GM21526 (cell line): Measurements from ENCODE around the gene PLCD3.
A peak's percentile ranks its signal among the peaks of the same experiment; 100 is the strongest.

Experiments used
- ATAC-seq: cut with Tn5 transposase; IDR thresholded peaks from one replicate; pipeline ENCODE4 v1.9.1; 2021; ENCODE audit warnings: moderate library complexity; ENCODE audit not compliant: unreplicated experiment, low FRiP score

PLCD3 gene, protein sequence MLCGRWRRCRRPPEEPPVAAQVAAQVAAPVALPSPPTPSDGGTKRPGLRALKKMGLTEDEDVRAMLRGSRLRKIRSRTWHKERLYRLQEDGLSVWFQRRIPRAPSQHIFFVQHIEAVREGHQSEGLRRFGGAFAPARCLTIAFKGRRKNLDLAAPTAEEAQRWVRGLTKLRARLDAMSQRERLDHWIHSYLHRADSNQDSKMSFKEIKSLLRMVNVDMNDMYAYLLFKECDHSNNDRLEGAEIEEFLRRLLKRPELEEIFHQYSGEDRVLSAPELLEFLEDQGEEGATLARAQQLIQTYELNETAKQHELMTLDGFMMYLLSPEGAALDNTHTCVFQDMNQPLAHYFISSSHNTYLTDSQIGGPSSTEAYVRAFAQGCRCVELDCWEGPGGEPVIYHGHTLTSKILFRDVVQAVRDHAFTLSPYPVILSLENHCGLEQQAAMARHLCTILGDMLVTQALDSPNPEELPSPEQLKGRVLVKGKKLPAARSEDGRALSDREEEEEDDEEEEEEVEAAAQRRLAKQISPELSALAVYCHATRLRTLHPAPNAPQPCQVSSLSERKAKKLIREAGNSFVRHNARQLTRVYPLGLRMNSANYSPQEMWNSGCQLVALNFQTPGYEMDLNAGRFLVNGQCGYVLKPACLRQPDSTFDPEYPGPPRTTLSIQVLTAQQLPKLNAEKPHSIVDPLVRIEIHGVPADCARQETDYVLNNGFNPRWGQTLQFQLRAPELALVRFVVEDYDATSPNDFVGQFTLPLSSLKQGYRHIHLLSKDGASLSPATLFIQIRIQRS

GRCh38 chr17:45132320-45132571 lies at the start of gene PLCD3:
PLCD3 (minus strand) TSS chr17:45132515; CDS start chr17:45132410, 105 bp downstream.
- no peak for ATAC-seq

GRCh38 chr17:45177563-45177962 lies 45.2 kb upstream of the PLCD3 start:
- no peak for ATAC-seq

- no peak for ATAC-seq
Observed at GRCh38 chr17:45175759-45176115, 43.4 kb upstream of the PLCD3 start.

- no peak for ATAC-seq
Observed at GRCh38 chr17:45172541-45173286, 40.4 kb upstream of the PLCD3 start.

DNA sequence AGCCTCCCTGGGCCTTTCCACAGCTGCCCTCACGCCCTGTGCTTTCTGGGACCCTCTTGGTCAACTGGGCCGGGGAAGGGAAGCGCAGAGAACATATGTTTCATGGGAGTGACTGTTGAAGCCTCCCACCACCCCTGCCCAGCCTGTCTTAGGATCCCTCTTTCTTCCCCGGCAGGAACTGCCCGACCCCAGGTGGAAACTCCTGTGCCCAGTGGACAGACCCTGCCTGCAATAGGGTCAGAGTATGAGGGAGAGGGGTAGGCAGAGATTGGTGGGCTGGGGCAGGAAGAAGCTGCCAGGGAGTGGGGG lies 39.9 kb upstream of the PLCD3 start:
- no peak for ATAC-seq

DNA sequence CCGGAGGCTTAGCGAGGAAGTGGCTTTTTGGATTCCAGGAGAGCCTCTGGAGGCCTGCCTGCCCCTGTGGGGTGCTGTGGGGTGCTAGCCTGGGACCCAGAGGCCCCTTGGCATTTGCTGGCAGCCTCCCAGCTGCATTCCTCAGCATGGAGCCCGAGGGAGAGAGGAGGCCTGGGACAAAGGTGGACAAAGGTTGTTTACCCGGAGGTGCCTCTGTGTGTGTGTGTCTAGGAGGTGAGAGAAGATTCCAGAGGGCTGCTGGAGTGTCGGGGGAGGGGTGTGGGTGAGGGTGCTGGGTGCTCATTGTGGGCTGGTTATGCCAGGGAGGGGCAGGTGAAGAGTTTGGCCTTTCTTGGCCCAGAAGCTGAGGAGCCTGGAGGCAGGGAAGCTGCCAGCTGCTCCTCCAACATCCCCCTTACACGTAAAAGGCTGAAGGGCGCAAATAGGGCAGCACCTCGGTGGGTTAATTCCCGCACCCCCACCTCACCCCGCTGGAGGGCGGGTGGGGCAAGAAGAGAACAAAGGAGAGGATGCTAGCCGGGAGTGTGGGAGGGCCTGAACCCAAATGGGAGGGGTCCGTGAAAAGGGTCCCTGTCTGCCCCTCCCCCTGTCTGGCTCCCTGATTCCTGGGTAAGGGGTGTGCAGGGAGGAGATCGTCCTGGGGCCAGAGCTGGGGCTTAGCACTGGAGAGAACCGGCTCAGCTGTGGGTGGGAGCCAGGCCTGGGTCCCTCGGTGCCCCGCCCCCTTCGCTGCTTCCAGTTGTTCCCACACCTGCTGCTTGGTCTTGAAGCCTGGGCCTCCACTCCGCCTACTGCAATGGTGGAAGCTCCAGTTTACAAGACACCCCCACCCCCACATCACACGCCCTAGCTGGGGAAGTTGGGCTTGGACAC lies 39.3 kb upstream of the PLCD3 start:
- no peak for ATAC-seq

GRCh38 chr17:45170931-45171337 lies 38.6 kb upstream of the PLCD3 start:
- no peak for ATAC-seq

- no peak for ATAC-seq
Observed at GRCh38 chr17:45170280-45170930, 38.1 kb upstream of the PLCD3 start.

GRCh38 chr17:45168991-45169752 lies 36.9 kb upstream of the PLCD3 start:
- ATAC-seq: no peak

GRCh38 chr17:45164734-45165269 lies 32.5 kb upstream of the PLCD3 start:
- ATAC-seq: no peak

DNA sequence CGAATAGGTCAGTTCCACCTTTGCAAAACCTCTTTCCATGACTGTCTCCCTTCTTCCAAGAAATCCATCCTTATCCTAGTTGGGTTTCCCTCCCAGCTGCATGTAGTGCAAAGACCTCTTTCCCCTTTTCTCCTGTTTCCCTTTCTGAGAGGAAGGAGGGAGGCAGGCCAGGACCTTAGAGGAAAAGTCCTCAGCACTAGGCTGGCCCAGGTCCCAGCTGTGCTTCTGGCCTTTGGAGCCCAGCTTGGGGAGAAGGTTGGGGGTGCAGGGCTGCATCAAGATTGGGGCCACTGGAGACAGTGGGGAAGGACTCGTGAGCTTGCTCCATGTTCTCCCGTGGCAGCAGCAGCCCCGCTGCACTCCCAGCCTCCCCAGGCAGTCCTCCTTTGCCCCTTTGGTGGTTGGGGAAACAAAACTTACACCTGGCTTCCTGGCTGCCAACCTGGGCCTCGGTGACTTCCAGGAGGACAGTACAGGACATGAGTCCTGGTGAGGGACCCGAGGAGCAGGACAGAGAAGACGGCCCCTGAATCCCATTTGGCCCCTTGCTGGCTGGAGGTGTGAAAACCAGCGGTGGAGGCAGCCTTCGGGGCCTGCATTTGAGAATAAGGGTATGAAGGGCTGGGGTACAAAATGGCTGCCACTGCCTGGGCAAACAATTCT lies 29.8 kb upstream of the PLCD3 start:
- ATAC-seq: no peak

- peak; percentile 82 for ATAC-seq
Observed at GRCh38 chr17:45161288-45162024, 29.1 kb upstream of the PLCD3 start, which contains the start of gene HEXIM2. HEXIM2 (plus strand) TSS chr17:45161875; CDS start chr17:45162794, 919 bp downstream.

- peak; percentile 17 for ATAC-seq
Observed at GRCh38 chr17:45160447-45161287, 28.4 kb upstream of the PLCD3 start.

GRCh38 chr17:45156242-45156641 lies 23.9 kb upstream of the PLCD3 start:
- no peak for ATAC-seq

- ATAC-seq: no peak
Observed at GRCh38 chr17:45155483-45155882, 23.2 kb upstream of the PLCD3 start.

DNA sequence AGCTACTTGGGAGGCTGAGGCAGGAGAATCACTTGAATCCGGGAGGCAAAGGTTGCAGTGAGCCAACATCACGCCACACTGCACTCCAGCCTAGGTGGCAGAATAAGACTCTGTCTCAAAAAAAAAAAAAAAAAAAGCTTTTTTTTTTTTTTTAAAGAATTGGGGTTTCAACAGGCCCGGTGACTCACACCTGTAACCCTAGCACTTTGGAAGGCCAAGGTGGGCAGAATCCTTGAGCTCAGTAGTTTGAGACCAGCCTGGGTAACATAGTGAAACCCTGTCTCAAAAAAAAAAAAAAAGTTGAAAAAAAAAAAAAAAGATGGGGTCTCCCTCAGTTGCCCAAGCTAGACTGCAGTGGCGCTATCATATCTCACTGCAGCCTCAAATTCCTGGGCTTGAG lies 22.7 kb upstream of the PLCD3 start:
- no peak for ATAC-seq
